Trophoblast cell (in vitro differentiated cells and primary cell): ENCODE measurements around the gene SCP2D1.
A peak's percentile ranks its signal among the peaks of the same experiment; 100 is the strongest.

Experiments
- DNase-seq, 2 donors: peaks; one replicate each; pipeline ENCODE4 v3.0.0-alpha.2; 2016
- H2AFZ ChIP-seq: 2 replicates; pipeline ENCODE4 v1.6.1; 2013; ENCODE audit warnings: low read length, moderate library complexity, mild to moderate bottlenecking; ENCODE audit not compliant: insufficient read depth, poor library complexity
- H2AK5ac ChIP-seq: 2 replicates; pipeline ENCODE4 v1.6.1; 2013; ENCODE audit warnings: mild to moderate bottlenecking, low read length
- H2BK120ac ChIP-seq: 2 replicates; pipeline ENCODE4 v1.6.1; 2013; ENCODE audit warnings: low read length, mild to moderate bottlenecking, moderate library complexity; ENCODE audit not compliant: insufficient read depth, poor library complexity
- H2BK12ac ChIP-seq: 2 replicates; pipeline ENCODE4 v1.6.1; 2013; ENCODE audit warnings: mild to moderate bottlenecking, low read length, moderate library complexity
- H2BK5ac ChIP-seq: 2 replicates; pipeline ENCODE4 v1.6.1; 2013; ENCODE audit warnings: low read length, low read depth, moderate library complexity, mild to moderate bottlenecking; ENCODE audit not compliant: poor library complexity
- H3K14ac ChIP-seq: 2 replicates; pipeline ENCODE4 v1.6.1; 2013; ENCODE audit warnings: mild to moderate bottlenecking, low read length
- H3K18ac ChIP-seq: 2 replicates; pipeline ENCODE4 v1.6.1; 2013; ENCODE audit warnings: mild to moderate bottlenecking, low read length
- H3K23ac ChIP-seq: 2 replicates; pipeline ENCODE4 v1.6.1; 2013; ENCODE audit warnings: low read length
- H3K27ac ChIP-seq: 2 replicates; pipeline ENCODE4 v1.5.1; 2013; ENCODE audit warnings: low read depth, mild to moderate bottlenecking, inconsistent platforms, low read length, moderate library complexity
- H3K27me3 ChIP-seq: 2 replicates; pipeline ENCODE4 v1.6.1; 2013; ENCODE audit warnings: inconsistent platforms, mild to moderate bottlenecking, low read length, moderate library complexity; ENCODE audit not compliant: insufficient read depth
- H3K36me3 ChIP-seq, 2 experiments: 1 replicate in 1 of 2; 2 replicates in 1 of 2; pipeline ENCODE4 v1.6.1; 2013; ENCODE audit warnings: low read length in 2 of 2, mild to moderate bottlenecking in 2 of 2, moderate library complexity in 1 of 2; ENCODE audit not compliant: insufficient read depth in 2 of 2, control insufficient read depth in 1 of 2
- H3K4ac ChIP-seq: 2 replicates; pipeline ENCODE4 v1.6.1; 2013; ENCODE audit warnings: low read depth, mild to moderate bottlenecking, low read length, moderate library complexity
- H3K4me1 ChIP-seq, 2 experiments: 1 replicate in 1 of 2; 2 replicates in 1 of 2; pipeline ENCODE4 v1.6.1; 2013; ENCODE audit warnings: low read length in 2 of 2, mild to moderate bottlenecking in 2 of 2, moderate library complexity in 1 of 2; ENCODE audit not compliant: insufficient read depth in 2 of 2, control insufficient read depth in 1 of 2
- H3K4me2 ChIP-seq: 2 replicates; pipeline ENCODE4 v1.6.1; 2013; ENCODE audit warnings: inconsistent platforms, mild to moderate bottlenecking, low read length, moderate library complexity
- H3K4me3 ChIP-seq: 2 replicates; pipeline ENCODE4 v1.5.1; 2013; ENCODE audit warnings: mild to moderate bottlenecking, low read depth, low read length, inconsistent platforms
- H3K79me1 ChIP-seq: one replicate; pipeline ENCODE4 v1.6.1; 2013; ENCODE audit warnings: low read length
- H3K79me2 ChIP-seq: 2 replicates; pipeline ENCODE4 v1.6.1; 2013; ENCODE audit warnings: low read length, mild to moderate bottlenecking; ENCODE audit not compliant: control insufficient read depth, insufficient read depth, poor library complexity
- H3K9ac ChIP-seq: 2 replicates; pipeline ENCODE4 v1.6.1; 2013; ENCODE audit warnings: mild to moderate bottlenecking, low read length
- H3K9me3 ChIP-seq: 2 replicates; pipeline ENCODE4 v1.6.1; 2013; ENCODE audit warnings: low read depth, mild to moderate bottlenecking, control low read depth, inconsistent platforms, low read length; ENCODE audit not compliant: insufficient read depth
- H4K12ac ChIP-seq: 2 replicates; pipeline ENCODE4 v1.6.1; 2013; ENCODE audit warnings: low read depth, mild to moderate bottlenecking, low read length, moderate library complexity
- H4K8ac ChIP-seq: 2 replicates; pipeline ENCODE4 v1.6.1; 2013; ENCODE audit warnings: low read depth, mild to moderate bottlenecking, low read length, moderate library complexity
- H4K91ac ChIP-seq: one replicate; pipeline ENCODE4 v1.6.1; 2013; ENCODE audit warnings: low read depth, mild to moderate bottlenecking, low read length, moderate library complexity
- WGBS: extraction: QIAGEN DNeasy Blood & Tissue Kit; methylation state at CpG from one replicate; pipeline ENCODE4 v1.1.7; 2013; ENCODE audit warnings: missing lambda C conversion rate; ENCODE audit not compliant: insufficient read length, insufficient coverage; ENCODE audit errors: extremely low coverage; 5-methylcytosine and 5-hydroxymethylcytosine counted together

The SCP2D1 gene

GRCh38 chr20:18811186-18811585 lies 2.4 kb upstream of the SCP2D1 start:
- Histone ChIP-seq H3K4ac (no peak overlapping the region), H3K14ac (no peak overlapping the region), H2AK5ac (no peak overlapping the region), H3K4me1 (no peaks in the 10 kb centered on the region), H3K27ac (no peak overlapping the region), H2AFZ (no peak overlapping the region), H4K12ac (no peak overlapping the region), H3K79me1 (no peaks in the 10 kb centered on the region), H3K9ac (no peak overlapping the region), H4K8ac (no peak overlapping the region), H3K9me3 (no peaks in the 10 kb centered on the region), H3K36me3 (no peaks in the 10 kb centered on the region), H2BK120ac (no peak overlapping the region), H3K27me3 (no peaks in the 10 kb centered on the region), H3K4me2 (no peak overlapping the region), H2BK5ac (no peak overlapping the region), H3K79me2 (no peaks in the 10 kb centered on the region), H4K91ac (no peak overlapping the region), H3K18ac (no peak overlapping the region), H2BK12ac (no peak overlapping the region), H3K4me3 (no peak overlapping the region), H3K23ac (no peak overlapping the region)
- DNase-seq = peak; percentile 68 to 82
- WGBS = no CpG with 5 or more reads among the region's 6 CpGs

- no peaks in the 10 kb centered on the region for H3K79me1 ChIP-seq
- no peaks in the 10 kb centered on the region for H3K27me3 ChIP-seq
- H4K12ac ChIP-seq = no peak overlapping the region
- no peak overlapping the region for H3K14ac ChIP-seq
- H2AFZ ChIP-seq = no peak overlapping the region
- H2BK5ac ChIP-seq = no peak overlapping the region
- no peaks in the 10 kb centered on the region for H3K4me1 ChIP-seq
- H3K23ac ChIP-seq = no peak overlapping the region
- H2AK5ac ChIP-seq = no peak overlapping the region
- H3K4me3 ChIP-seq = no peak overlapping the region
- H3K4ac ChIP-seq = no peak overlapping the region
- no peak overlapping the region for H3K27ac ChIP-seq
- no peak overlapping the region for H2BK120ac ChIP-seq
- H3K36me3 ChIP-seq = no peaks in the 10 kb centered on the region
- H3K79me2 ChIP-seq = no peaks in the 10 kb centered on the region
- H4K91ac ChIP-seq = no peak overlapping the region
- H3K18ac ChIP-seq = no peak overlapping the region
- no peak overlapping the region for H4K8ac ChIP-seq
- H3K9ac ChIP-seq = no peak overlapping the region
- no CpG with 5 or more reads among the region's 3 CpGs for WGBS
- no peak overlapping the region for H3K4me2 ChIP-seq
- no peak overlapping the region for H2BK12ac ChIP-seq
- DNase-seq = no peak
- no peaks in the 10 kb centered on the region for H3K9me3 ChIP-seq
Observed at GRCh38 chr20:18811904-18812303, 1.7 kb upstream of the SCP2D1 start.

GRCh38 chr20:18815194-18815942 lies 1.8 kb downstream of the SCP2D1 start:
- Histone ChIP-seq H3K79me2 (no peaks in the 10 kb centered on the region), H2BK12ac (no peak overlapping the region), H3K4me3 (no peak overlapping the region), H3K4me2 (no peak overlapping the region), H3K18ac (no peak overlapping the region), H3K14ac (no peak overlapping the region), H2BK5ac (no peak overlapping the region), H4K8ac (no peak overlapping the region), H2BK120ac (no peak overlapping the region), H2AFZ (no peak overlapping the region), H3K9ac (no peak overlapping the region), H3K36me3 (no peaks in the 10 kb centered on the region), H3K27ac (no peak overlapping the region), H4K12ac (no peak overlapping the region), H3K4me1 (no peaks in the 10 kb centered on the region), H4K91ac (no peak overlapping the region), H3K4ac (no peak overlapping the region), H3K9me3 (no peaks in the 10 kb centered on the region), H2AK5ac (no peak overlapping the region), H3K23ac (no peak overlapping the region), H3K27me3 (no peaks in the 10 kb centered on the region), H3K79me1 (no peaks in the 10 kb centered on the region)
- no peak for DNase-seq
- WGBS = no CpG with 5 or more reads among the region's 6 CpGs

- no peak for DNase-seq
- H2AK5ac ChIP-seq = no peak overlapping the region
- no peak overlapping the region for H3K4ac ChIP-seq
- H4K91ac ChIP-seq = no peak overlapping the region
- no CpG with 5 or more reads among the region's 2 CpGs for WGBS
- H3K4me2 ChIP-seq = no peak overlapping the region
- H3K27ac ChIP-seq = no peak overlapping the region
- no peaks in the 10 kb centered on the region for H3K36me3 ChIP-seq
- H3K79me1 ChIP-seq = no peaks in the 10 kb centered on the region
- H3K18ac ChIP-seq = no peak overlapping the region
- H2BK12ac ChIP-seq = no peak overlapping the region
- no peaks in the 10 kb centered on the region for H3K27me3 ChIP-seq
- H3K4me3 ChIP-seq = no peak overlapping the region
- no peak overlapping the region for H3K23ac ChIP-seq
- no peak overlapping the region for H3K14ac ChIP-seq
- H3K9me3 ChIP-seq = peaks cover 3% of the 10 kb centered on the region
- H4K8ac ChIP-seq = no peak overlapping the region
- no peak overlapping the region for H3K9ac ChIP-seq
- no peaks in the 10 kb centered on the region for H3K79me2 ChIP-seq
- H3K4me1 ChIP-seq = no peaks in the 10 kb centered on the region
- H2BK120ac ChIP-seq = no peak overlapping the region
- H2BK5ac ChIP-seq = no peak overlapping the region
- H2AFZ ChIP-seq = no peak overlapping the region
- H4K12ac ChIP-seq = no peak overlapping the region
Observed at GRCh38 chr20:18822832-18823231, 9.2 kb downstream of the SCP2D1 start.
